GM21619 (cell line): ENCODE measurements around the gene RNF152.

ENCODE experiments used
- ATAC-seq: cut with Tn5 transposase; IDR thresholded peaks from one replicate; pipeline ENCODE4 v1.9.1; 2021; ENCODE audit not compliant: unreplicated experiment

Gene RNF152

DNA sequence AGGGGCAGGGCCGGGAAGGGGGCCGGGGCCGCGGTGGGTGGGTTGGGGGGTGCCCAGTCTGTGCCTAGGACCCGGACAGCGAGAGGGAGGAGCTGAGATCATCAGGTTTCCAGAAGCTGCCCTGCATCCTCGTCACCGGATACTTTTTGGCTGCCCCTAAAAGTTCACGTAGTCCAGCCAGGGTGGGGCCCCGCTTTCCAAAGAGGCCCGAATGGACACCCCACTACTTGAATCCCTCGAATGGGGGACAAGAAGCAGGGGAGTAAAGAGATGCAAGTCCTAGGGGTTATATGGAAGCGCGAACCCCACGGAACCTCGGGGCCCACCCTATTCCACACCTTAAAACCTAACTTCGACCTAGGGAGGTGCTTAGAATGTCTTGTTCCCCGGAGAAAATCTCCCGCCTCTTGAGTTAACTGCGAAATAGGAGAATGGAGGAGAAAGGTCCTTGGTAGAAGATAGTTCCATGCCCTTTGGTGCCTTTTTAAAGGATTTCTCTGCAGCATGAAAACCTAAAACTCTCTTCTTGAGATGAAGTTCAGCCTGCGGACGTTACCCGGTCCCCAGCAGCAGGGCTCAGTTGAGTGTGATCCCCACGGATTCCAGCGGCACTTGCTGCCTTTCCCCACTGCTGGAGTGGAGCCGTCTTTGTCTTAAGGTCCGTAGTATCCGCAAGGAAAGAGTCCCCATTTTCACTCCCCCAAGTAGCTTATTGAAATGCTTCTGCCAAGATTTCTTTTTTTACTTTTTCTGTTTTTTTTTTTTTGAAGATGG lies 2.1 kb upstream of the RNF152 start:
- ATAC-seq, result no peak

DNA sequence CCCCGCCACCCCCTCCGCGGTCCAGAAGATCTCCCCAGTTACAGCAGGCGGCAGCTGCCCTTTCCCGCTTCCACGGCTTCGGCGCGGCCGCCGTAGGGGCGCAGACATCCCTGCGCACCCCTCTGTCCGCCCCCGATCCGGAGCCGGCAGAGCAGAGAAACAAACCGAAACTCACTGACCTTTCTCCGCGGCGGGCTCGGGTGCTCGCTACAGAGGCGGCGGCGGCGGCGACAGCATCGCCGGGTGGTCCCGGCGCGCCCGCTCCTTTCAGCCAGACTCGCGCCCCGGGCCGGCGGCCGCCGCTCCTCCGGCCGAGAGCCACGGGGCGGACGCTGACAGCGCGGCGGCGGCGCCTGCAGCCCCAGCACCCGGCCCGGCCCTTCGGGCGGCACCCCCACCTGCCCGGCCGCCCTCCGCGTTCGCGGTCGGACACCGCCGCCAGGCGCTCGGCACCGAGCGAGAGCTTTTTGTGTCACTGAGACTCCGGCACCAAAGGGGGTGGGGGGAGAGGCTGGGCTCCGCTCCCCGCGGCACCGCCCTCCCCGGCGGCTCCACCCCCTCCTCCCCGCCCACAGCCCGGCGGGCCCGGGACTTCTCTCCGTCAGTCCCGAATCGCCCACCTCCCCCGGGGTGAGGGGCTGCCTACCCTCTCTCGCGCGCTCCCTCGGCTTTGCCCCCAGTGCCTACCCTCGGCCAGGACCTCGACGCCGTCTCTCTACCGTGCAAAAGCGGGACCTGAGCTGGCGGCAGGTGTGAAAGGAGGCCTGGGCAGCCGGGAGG lies 1.4 kb upstream of the RNF152 start:
- peak; percentile 86 for ATAC-seq

DNA sequence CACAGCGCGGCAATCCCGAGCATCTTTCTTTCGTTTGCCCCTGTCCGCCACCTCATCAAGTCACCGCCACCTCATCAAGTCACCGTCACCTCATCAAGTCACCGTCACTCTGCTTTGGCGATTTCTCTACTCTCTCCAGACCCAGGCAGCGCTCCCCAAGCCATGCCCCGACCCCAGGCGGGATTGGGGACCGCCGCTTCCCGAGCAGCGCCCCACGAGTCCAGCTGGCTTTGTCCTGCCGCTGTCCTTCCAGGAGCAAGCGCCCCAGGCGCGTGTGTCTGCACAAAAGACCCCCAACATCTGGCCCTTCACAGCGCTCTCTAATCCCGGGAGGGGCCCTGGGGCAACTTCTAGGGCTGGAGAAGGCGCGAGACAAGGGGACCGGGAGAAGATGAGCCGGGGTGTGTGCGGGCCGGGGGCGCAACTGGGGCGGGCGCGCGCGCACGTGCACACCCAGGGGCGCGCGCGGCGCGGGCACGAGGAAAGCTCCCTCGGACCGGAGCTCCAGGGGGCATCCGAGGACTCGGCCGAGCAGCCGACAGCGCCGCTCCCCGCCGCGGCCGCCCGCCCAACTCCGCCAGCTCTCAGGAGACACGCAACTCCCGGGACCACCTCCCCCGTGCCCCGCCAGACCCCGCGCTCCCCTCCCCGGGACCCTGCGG lies 633 bp upstream of the RNF152 start:
- peak; percentile 7 for ATAC-seq

DNA sequence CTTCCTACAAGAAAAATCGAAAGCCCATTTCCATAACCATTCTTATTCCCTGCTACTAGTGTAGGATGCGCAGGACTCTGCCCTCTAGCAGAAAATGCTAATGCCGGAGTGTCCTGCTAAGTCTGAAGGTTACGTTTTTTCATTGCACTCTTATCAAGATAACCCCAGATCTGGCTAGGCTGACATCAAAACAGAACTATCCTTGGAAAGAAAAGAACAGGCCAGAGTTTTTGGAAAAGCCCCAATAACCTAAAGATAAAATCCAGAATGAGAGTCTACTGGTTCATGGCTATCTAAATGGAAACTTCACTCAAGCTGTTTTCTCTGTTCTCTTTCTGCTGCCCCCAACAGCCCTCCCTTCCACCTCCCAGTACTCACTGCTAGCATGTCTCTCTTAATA lies 913 bp downstream of the RNF152 start:
- no peak for ATAC-seq

DNA sequence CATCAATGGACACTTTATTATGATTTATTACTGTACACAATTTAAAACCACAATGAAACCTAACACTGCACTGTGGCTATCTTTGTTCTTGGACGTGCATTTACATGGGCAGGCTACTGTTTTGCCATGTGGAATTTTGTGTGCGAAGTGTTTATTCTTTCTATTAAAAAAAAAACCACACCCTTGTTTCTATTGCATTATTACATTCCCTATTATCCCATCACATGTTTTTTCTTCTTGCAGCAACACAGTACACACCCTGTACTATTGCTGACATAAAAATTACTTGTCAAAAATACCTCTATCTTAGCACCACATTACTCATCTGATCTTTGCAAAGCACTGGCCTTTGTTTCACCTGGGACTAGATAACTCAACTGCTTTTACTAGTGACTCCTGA lies 1.5 kb downstream of the RNF152 start:
- ATAC-seq, result no peak

DNA sequence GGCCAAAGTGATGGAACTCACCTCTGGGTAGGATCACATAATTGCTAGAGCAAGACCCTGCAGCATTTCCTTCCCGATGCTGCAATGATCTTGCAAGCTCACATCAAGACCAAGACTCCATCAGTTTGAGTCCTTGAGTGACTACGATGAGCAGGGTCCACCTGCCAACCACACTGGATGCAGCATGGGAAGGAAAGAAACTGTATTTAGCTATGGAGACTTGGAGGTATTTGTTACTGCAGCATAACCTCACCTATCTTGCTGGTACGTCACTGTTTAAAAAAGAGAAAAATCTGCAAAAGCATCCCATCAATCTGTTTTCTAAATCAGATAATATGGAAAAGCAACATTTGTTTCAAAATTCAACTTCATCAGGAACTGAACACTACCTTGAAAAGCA lies 2.5 kb downstream of the RNF152 start:
- ATAC-seq, result no peak

DNA sequence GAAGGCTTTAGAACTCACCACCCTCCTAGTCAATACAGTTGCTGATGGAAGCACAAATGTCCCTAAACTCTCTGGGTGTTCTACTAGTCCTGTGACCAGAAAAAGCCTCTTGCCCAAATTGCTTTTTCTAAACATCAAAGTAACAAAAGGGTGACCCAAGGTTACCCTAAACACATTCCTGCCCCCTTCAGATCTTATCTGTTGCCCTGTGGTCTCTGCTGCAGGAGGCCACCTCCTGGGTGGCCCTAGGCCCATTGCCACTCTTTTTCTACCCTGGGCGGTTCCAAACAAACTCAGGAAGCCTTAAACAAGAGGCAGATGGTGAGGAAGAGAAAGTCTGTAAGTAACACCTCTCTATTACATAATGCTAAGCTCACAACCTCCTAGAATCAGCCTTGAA lies 3.3 kb downstream of the RNF152 start:
- ATAC-seq, result no peak

DNA sequence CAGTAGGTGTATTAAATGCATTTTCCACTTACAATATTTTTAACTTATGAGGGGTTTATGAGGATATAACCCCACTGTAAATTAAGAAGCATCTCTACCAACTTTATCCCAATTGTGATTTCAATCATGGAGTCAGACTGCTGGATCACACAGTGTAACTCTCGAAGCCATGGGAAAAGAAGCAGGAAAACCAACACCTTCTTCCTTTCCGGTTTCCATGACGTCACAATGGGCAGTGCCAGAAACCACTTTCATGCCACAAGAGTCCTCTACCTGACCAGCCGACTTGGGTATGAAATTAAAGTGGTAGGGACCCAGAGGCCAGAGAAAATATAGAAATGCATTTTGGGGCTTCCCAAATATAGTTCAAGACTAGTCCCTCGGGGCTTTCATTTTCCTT lies 4.2 kb downstream of the RNF152 start:
- no peak for ATAC-seq

DNA sequence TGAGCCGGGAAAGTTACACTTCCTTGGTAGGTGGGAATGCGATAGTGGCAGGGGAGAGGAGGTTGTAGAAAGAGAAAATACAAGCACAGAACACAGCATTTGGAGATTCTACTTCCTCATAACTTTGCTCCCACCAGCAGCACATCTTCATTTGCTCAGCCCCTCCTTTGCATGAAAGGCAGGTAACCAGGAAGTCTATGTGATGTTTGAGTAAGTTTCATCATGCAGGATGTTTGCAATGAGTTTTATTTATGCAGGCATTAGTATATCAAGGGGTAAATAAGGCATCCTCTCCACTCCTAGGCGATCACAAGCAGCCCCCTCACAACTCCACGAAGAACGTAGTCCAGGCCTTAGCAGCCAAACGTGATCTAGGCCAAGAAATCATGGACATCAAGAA lies 5.0 kb downstream of the RNF152 start:
- ATAC-seq, result no peak

DNA sequence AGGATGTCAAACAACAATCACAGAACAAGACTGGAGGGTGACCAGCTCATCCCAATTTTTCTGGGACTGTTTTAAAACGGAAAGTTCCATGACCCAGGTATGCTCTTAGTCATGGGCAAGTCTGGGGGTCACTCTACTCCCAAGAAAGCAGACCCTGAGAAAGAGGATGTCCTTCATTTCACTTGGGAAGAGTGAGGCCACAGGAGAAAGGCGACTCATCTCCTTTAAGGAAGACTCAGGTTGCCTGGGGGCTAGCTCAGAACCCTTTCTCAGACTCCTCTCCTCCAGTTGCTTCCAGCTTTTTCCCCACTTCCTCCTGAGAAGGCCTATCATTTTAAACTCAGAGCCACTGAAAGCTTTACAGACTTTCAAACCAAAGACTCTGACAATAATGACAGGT lies 9.3 kb downstream of the RNF152 start:
- ATAC-seq, result no peak

DNA sequence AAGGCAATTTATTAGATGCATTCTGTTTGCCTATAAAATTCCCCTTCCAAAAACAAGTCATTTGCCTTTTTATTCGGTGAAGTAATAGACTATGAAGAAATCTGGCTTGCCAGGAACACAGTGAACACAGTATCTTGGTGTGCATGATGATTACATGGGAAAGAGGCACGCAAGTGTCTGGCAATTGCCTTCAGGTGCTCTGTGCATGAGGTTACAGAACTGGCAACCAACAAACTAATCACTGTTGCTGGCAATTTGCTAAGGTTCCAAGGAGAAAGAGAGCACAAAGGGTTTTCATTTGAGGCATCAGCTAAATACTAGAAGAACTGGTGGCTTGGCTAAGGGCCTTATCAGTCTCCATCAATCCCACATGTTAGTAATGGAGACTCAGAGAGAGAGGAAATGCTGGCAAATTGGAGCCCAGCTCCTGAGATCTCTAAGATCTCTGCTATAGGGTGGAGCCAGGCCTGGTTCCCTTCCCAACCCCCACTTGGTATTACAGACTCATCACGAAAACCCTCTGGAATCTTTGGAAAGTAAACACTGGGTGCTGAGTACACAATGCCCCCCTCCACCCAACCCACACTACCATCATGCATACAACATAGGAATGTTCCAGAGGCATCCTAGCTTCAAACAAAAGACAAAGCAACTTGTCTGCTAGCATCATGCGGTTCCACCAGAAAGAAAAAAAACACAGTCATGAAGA lies 10.4 kb downstream of the RNF152 start:
- ATAC-seq, result no peak

DNA sequence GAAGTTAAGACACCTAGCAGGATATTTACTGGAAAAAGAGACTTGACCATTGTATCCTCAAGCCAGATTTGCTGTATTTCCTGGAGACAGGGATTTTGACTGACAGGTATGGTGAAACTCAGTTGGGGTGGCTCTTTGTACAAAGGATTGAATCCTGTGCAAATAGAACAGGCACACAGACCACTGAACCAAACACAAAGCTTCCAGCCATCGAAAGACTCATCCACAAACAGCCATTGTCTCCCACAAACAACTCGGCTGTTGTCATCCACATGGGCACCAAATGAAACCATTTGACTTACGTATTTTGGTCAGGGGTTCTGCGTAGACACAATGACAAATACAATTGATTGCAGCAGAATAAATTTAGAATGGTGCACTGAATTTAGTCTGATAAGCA lies 15.9 kb downstream of the RNF152 start:
- no peak for ATAC-seq

DNA sequence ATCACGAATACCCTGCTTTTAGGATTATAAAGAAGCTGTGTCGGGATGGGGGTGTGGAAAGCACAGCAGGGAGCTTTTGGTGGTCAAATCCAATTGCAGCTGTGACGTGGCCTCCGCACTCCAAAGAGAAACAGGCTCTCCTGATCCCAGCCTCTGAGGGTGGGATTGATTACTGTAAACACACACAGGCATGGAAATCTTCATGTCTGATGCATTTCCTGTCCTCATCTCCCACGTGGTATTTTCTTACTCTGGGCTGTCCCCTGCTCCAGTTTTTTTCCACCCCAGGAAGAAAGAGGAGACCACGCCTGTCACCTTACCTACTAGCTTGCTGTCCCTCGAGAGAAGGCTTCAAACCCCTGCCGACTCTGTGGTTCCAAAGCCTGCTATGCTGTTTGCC lies 22.7 kb downstream of the RNF152 start:
- no peak for ATAC-seq

DNA sequence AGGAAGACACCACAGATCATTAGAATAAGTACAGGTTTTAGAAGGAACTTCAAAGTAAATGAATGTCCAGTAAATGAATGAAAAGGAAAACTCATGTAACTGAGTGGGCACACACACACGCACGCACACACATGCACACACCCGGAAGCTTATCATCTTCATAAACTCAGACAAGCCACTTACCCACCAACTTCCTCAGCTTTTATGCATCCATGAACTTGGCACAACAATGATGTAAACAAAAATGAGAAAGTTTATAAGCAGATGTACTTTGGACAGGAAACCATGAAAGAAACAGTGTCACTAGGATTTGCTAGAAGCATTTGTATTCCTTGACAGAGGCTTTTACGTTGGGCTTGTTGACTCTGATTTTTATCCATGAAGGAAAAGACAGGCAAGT lies 23.2 kb downstream of the RNF152 start:
- ATAC-seq, result no peak

DNA sequence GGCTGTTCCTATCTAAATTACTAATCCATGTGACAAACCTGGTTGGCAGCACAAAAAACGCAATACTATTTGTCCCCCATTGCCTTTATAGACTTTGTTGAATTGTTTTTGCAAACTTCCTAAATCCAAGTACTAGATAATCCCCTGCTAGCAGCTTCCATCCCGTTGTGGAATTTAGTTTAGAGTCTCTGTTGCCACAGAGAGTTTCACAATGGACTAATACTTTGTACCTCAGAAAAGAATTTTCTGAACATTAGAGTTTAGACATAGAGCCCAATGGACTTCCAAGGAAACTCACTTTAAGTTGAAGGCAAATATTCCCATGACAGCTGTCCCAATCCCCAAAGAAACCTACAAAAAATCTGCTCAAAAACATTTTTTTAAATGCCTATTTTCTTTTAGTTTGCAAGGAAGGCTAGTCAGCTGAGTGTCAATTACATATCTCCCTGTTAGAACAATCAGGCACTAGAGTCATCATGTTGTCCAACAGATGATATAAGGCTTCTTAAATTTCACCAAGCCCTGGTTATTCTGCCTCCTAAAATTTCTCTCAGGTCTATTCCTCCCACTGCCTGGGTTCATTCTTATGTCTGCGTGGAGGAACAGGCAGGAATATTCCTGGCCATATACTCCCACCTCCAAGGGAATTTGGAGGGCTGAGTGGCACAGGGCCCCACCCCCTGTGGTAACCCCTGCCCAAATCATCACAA lies 27.2 kb downstream of the RNF152 start:
- ATAC-seq, result no peak

DNA sequence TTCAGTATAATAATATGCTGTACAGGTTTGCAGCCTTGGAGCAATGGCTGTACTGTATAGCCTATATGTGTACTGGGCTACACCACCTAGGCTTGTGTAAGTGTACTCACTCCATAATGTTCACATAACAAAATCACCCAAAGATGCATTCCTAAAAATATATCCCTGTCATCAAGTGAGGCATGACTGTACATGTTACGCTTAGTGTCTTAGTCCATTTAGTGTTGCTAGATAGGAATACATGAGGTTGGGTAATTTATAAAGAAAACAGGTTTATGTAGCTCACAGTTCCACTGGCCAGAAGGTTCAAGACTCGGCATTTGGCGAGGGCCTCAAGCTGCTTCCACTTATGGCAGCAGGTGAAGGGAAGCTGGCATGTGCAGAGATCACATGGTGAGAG lies 31.4 kb downstream of the RNF152 start:
- ATAC-seq, result no peak

DNA sequence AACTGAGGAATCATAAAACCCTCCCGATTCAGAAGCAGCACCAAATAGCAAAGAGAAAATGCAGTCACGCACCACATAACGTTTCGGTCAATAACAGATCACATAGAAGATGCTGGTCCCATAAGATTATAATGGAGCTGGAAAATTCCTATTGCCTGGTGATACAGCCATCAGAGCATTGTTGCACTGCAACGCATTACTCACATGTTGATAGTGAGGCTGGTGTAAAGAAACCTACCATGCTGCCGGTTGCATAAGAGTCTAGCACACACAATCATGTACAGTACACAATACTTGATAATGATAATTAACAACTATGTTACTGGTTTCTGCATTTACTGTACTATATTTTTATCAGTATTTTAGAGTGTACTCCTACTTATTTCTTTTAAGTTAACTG lies 32.5 kb downstream of the RNF152 start:
- ATAC-seq, result no peak

DNA sequence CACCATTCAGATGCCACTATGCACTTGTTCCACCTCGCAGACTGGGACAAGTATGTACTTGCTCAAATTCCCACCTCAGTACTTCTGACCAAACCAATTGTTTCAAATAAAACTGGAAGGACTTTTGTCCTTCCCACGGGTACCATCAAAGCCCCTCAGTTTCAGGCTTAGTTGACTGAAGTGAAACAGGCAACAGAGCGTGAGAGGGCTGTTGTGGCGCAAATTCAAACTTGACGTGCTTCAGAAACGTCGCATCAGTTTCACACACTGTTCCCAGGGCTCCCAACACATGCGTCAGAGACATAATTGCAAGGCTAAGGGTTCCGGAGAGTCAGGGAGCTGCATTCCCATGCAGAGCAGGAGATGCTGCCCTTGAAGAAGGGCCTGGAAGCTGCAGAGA lies 33.7 kb downstream of the RNF152 start:
- ATAC-seq, result no peak

DNA sequence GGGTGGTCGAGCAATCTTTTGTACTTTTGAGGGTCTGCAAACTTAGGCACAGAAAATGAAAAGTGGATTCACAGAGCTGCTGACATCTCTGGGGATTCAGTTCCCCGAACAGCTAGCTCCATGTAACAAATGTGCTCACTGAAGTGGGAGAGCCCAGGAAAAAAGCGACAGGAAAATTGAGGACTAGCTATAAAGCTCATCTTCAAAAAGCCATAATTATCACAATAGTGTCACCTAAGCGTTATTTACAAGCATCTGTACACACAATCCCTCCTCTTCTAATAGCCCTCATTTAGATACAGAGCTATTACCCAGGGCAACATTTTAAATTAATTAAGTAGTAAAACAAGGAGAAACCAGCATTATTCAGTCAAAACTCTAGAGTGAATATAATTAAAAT lies 36.1 kb downstream of the RNF152 start:
- ATAC-seq, result no peak

DNA sequence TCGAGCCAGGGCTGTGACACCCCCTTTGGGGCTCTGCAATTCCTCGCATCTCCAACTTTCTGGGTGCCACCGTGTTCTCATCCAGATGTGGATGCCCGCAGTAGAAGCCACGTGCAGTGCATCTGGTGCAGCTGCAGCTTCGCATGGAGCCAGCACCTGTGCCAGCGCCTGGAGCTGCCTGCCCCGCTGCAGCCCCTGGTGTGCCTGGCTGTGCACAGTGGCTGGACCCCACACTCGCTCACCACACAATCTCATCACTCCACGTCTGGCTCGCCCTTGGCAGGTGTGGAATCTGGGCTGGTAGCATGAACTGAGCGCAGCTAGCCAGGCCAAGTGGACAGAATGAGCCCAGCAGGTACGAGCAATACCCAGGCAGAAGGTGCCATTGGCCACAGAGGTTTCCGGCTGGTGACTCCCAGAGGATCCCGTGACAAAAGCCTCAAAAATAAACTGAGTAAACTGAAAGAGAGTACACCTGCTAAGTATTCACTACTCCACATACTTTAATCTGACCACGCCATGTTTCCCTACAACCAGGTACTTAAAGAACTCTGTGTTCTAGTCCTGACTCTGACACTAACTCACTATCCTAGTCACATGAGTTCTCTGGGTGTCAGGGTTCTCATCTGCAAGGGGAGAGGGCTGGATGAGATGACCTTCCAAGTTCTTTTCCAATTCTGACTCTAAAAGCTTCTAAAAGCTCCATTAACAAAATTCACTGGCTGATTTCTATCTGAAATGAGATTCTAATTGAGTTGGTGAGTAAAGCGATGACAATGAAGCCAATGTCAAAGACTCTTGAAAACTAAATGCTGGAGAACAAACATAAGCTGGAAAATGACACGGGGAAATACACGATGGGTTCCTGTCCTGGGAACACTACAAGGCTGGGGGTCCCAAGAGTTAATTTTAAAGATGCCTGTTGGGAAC lies 37.1 kb downstream of the RNF152 start:
- ATAC-seq, result no peak
